ENCODE measurements around the gene TDP1. TPM values are rescaled to one million over a fixed set of nuclear protein-coding genes. Genes with fewer than 3 reads are reported as not detected.
"Not testable (repeated sequence)": the region's sequence is repeated elsewhere in the genome, so short reads cannot be mapped to it uniquely, and the experiment has no call there.

Gene TDP1
- total RNA-seq, 1 donor from 2014 or later, result 63.4 TPM

DNA sequence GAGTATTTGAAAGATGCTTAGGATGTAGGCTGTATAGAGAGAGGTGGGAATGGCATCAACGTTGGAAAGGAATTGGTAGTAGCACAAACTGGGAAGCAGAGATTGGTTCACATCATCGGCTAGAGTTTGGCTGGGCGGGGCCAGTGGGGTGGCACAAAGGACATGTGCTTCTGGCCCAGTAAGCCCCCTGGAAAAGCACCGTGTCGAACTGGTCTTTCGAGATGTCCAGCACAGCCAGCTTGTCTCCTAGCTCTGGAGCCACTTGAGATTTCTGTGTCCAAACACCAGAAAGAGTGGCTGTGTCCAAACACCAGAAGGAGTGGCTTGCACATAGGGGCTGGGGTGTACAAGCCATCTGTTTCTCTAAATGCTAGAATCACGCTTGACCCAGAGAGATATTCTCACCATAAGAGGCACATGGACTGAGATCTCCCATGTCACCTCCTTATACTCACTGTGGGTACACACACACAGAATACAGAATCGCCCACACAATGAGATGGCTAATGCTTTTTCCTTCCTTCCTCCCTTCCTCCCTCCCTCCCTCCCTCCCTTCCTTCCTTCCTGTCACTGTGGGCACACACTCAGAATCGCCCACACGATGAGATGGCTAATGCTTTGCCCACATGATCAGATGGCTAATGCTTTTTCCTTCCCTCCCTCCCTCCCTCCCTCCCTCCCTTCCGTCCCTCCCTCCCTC is 64.2 kb downstream of the TDP1 start:
- Histone ChIP-seq H3K79me2 (ENCODE audit: low read depth) (no peaks in the 10 kb centered on the region), H3F3A (ENCODE audit: low read depth) (peaks cover 3% of the 10 kb centered on the region), H3K27ac (no peak overlapping the region), H3K36me3 (no peaks in the 10 kb centered on the region), H3K27me3 (no peaks in the 10 kb centered on the region), H3K9ac (no peak overlapping the region), H3K4me1 (peaks cover 9% of the 10 kb centered on the region), H3K9me3 (ENCODE audit: low read depth) (no peaks in the 10 kb centered on the region), H4K20me1 (ENCODE audit: low read depth) (no peaks in the 10 kb centered on the region), H3K4me3 (no peak overlapping the region), H2AFZ (replicated peaks) (no peak overlapping the region), H3K4me2 (peak overlapping the region; percentile 29)
- Mint-ChIP-seq H3K9me3 (no peaks in the 10 kb centered on the region), H3K36me3 (peaks cover 56% of the 10 kb centered on the region), H3K4me1 (peaks cover 3% of the 10 kb centered on the region), H3K4me3 (no peak overlapping the region), H3K27ac (peak overlapping the region; percentile 19), H3K27me3 (ENCODE audit: insufficient read depth, low read depth) (no peaks in the 10 kb centered on the region)
- no peak for DNase-seq (ENCODE audit: low spot score)
- TF ChIP-seq EZH2 (IDR thresholded peaks at IDR 0.05) (no peak), EZH2phosphoT487 (IDR thresholded peaks at IDR 0.05) (no peak)
- TF ChIP-seq, protein P1, sequence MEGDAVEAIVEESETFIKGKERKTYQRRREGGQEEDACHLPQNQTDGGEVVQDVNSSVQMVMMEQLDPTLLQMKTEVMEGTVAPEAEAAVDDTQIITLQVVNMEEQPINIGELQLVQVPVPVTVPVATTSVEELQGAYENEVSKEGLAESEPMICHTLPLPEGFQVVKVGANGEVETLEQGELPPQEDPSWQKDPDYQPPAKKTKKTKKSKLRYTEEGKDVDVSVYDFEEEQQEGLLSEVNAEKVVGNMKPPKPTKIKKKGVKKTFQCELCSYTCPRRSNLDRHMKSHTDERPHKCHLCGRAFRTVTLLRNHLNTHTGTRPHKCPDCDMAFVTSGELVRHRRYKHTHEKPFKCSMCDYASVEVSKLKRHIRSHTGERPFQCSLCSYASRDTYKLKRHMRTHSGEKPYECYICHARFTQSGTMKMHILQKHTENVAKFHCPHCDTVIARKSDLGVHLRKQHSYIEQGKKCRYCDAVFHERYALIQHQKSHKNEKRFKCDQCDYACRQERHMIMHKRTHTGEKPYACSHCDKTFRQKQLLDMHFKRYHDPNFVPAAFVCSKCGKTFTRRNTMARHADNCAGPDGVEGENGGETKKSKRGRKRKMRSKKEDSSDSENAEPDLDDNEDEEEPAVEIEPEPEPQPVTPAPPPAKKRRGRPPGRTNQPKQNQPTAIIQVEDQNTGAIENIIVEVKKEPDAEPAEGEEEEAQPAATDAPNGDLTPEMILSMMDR (IDR thresholded peaks at IDR 0.05), result no peak

DNA sequence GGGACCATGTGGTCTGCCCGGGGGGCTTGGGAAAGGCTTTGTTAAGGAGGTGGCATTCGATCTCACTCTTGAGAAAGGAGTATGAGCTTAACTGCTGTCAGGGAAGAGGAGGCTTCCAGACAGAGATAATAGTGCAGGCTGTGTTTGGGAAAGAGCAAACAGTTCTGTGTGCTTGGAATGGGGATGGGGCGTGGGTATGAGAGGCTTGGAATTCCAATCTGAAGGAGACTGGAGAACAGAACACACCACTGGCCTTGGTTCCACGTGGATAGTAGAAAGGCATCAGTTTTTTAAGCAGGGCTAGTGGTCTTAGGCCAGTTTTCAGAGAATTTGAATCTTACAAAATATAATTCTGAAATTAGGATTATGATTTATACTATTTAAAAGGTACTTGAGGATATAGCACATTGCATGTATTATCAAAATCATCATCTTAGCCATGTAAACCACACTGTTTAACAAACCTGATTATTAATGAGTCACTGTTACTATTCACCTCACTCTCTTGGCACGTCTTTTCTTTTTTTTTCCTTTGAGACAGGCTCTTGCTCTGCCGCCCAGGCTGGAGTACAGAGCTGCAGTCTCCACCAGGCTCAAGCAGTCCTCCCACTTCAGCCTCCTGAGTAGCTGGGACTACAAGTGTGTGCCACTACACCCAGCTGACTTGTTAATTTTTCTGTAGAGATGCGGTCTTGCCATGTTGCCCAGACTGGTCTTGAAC is 67.6 kb downstream of the TDP1 start:
- peaks cover 9% of the 10 kb centered on the region for H3K4me1 ChIP-seq
- TF ChIP-seq, protein P1 (IDR thresholded peaks at IDR 0.05), result no peak
- TF ChIP-seq EZH2 (IDR thresholded peaks at IDR 0.05) (no peak), EZH2phosphoT487 (IDR thresholded peaks at IDR 0.05) (no peak)
- Mint-ChIP-seq H3K27me3 (ENCODE audit: insufficient read depth, low read depth) (no peaks in the 10 kb centered on the region), H3K27ac (no peak overlapping the region), H3K9me3 (no peaks in the 10 kb centered on the region), H3K4me1 (peaks cover 3% of the 10 kb centered on the region), H3K36me3 (peaks cover 43% of the 10 kb centered on the region), H3K4me3 (no peak overlapping the region)
- peaks cover 1% of the 10 kb centered on the region for H3F3A ChIP-seq (ENCODE audit: low read depth)
- H3K36me3 ChIP-seq, result no peaks in the 10 kb centered on the region
- H3K9me3 ChIP-seq (ENCODE audit: low read depth), result no peaks in the 10 kb centered on the region
- no peak overlapping the region for H3K27ac ChIP-seq
- H3K4me3 ChIP-seq, result no peak overlapping the region
- DNase-seq (ENCODE audit: low spot score), result no peak
- no peaks in the 10 kb centered on the region for H3K27me3 ChIP-seq
- H3K9ac ChIP-seq, result no peak overlapping the region
- H3K79me2 ChIP-seq (ENCODE audit: low read depth), result no peaks in the 10 kb centered on the region
- H2AFZ ChIP-seq (replicated peaks), result no peak overlapping the region
- H4K20me1 ChIP-seq (ENCODE audit: low read depth), result no peaks in the 10 kb centered on the region
- H3K4me2 ChIP-seq, result no peak overlapping the region

DNA sequence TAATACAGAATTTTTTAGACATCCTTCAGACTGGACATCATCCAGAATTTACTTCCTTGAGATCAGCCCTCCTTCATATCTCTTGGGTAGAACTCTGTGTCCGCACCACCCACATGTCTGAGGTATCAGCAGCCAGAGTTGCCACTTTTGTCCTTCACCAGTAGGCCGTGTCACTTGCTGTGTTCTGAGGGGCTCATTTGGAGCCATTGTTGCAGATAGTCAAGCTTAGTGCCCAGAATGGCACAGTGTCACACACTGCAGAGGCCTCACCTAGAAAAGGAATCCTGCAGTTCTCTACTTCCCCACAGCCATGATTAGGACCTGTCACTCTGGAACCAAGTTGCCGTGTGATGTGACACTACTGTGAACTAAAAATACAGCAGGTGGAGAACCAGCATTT is 69.2 kb downstream of the TDP1 start:
- H3K4me1 ChIP-seq, result no peaks in the 10 kb centered on the region
- Mint-ChIP-seq H3K4me1 (no peaks in the 10 kb centered on the region), H3K36me3 (peaks cover 43% of the 10 kb centered on the region), H3K27ac (no peak overlapping the region), H3K9me3 (no peaks in the 10 kb centered on the region), H3K27me3 (ENCODE audit: insufficient read depth, low read depth) (no peaks in the 10 kb centered on the region), H3K4me3 (no peak overlapping the region)
- H3F3A ChIP-seq (ENCODE audit: low read depth), result no peaks in the 10 kb centered on the region
- no peak for DNase-seq (ENCODE audit: low spot score)
- no peaks in the 10 kb centered on the region for H3K79me2 ChIP-seq (ENCODE audit: low read depth)
- no peak overlapping the region for H3K4me2 ChIP-seq
- H3K4me3 ChIP-seq, result no peak overlapping the region
- H3K27ac ChIP-seq, result no peak overlapping the region
- H4K20me1 ChIP-seq (ENCODE audit: low read depth), result no peaks in the 10 kb centered on the region
- no peak overlapping the region for H3K9ac ChIP-seq
- H3K9me3 ChIP-seq (ENCODE audit: low read depth), result no peaks in the 10 kb centered on the region
- TF ChIP-seq EZH2 (IDR thresholded peaks at IDR 0.05) (no peak), EZH2phosphoT487 (IDR thresholded peaks at IDR 0.05) (no peak)
- TF ChIP-seq, protein P1 (IDR thresholded peaks at IDR 0.05), result no peak
- H2AFZ ChIP-seq (replicated peaks), result no peak overlapping the region
- H3K27me3 ChIP-seq, result no peaks in the 10 kb centered on the region
- H3K36me3 ChIP-seq, result no peaks in the 10 kb centered on the region

DNA sequence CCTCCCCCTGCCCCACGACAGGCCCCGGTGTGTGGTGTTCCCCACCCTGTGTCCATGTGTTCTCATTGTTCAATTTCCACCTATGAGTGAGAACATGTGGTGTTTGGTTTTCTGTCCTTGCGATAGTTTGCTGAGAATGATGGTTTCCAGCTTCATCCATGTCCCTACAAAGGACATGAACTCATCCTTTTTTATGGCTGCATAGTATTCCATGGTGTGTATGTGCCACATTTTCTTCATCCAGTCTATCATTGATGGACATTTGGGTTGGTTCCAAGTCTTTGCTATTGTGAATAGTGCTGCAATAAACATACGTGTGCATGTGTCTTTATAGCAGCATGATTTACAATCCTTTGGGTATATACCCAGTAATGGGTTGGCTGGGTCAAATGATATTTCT is 70.9 kb downstream of the TDP1 start:
- not testable (repeated sequence) for H3K9me3 ChIP-seq (ENCODE audit: low read depth); H3K36me3 ChIP-seq; H3K27ac ChIP-seq; DNase-seq (ENCODE audit: low spot score); H3K4me3 Mint-ChIP-seq; H3K27ac Mint-ChIP-seq; H3K27me3 ChIP-seq; H3K79me2 ChIP-seq (ENCODE audit: low read depth); H3K4me1 Mint-ChIP-seq; H3K4me3 ChIP-seq; H3K9me3 Mint-ChIP-seq; H3K9ac ChIP-seq; H3F3A ChIP-seq (ENCODE audit: low read depth); H2AFZ ChIP-seq (replicated peaks); H3K4me2 ChIP-seq; H3K4me1 ChIP-seq; H4K20me1 ChIP-seq (ENCODE audit: low read depth); H3K27me3 Mint-ChIP-seq (ENCODE audit: insufficient read depth, low read depth)
- H3K36me3 Mint-ChIP-seq, result peaks cover 41% of the 10 kb centered on the region

All from neural progenitor cell (in vitro differentiated cells).